ENCODE data around the gene METTL6.

GRCh38 chr3:15471861-15472260 is 44.5 kb upstream of the METTL6 start:
- TF ChIP-seq CTCF (IDR thresholded peaks at IDR 0.05; ENCODE audit: insufficient read depth, low read depth, low read length) (no peak), EZH2 (IDR thresholded peaks at IDR 0.05; ENCODE audit: insufficient read depth, low read length) (no peak)

All from astrocyte (in vitro differentiated cells and primary cell).